Panc1 (cell line): ENCODE measurements around the gene VARS2. TPM values are rescaled to one million over a fixed set of nuclear protein-coding genes. Genes with fewer than 3 reads are reported as not detected.

Experiments used
- ATAC-seq: fragments of 200-7000 bp; cut with Tn5 transposase; 2 replicates; pipeline ENCODE4 v1.9.1; 2020; ENCODE audit warnings: mild to moderate bottlenecking, moderate library complexity
- BruUV-seq: library from RNA; stranded (reverse); fragments of 400-500 nt; replicated peaks from 2 replicates; lab custom pipeline; 2021; lab: Mats Ljungman, UMichigan
- CTCF ChIA-PET: fragments of 300-600 bp; sonication (Branson Sonifier 250); formaldehyde crosslinking; loops from one replicate; lab custom pipeline; 2022; ENCODE audit warnings: antibody characterized with exemption; lab: Charles Lee
- POLR2A ChIA-PET: fragments of 300-600 bp; sonication (Branson Sonifier 250); formaldehyde crosslinking; loops from one replicate; lab custom pipeline; 2022; ENCODE audit warnings: antibody characterized with exemption; lab: Charles Lee
- DNase-seq: peaks from one replicate; pipeline ENCODE4 v3.0.0-alpha.2; 2010; ENCODE audit warnings: low read depth, low spot score
- H3K27ac ChIP-seq: 2 replicates; pipeline ENCODE4 v1.5.1; 2011; ENCODE audit warnings: mild to moderate bottlenecking, low read length, inconsistent platforms
- H3K27me3 ChIP-seq: fragments of 200-500 bp; sonication (Bioruptor generic); 2 replicates; pipeline ENCODE4 v1.6.0; 2014; ENCODE audit warnings: low read length, inconsistent platforms; ENCODE audit not compliant: control insufficient read depth, insufficient read depth
- H3K36me3 ChIP-seq: fragments of 200-500 bp; sonication (Bioruptor generic); 2 replicates; pipeline ENCODE4 v1.5.1; 2014; ENCODE audit warnings: inconsistent platforms, mild to moderate bottlenecking, low read length, moderate library complexity; ENCODE audit not compliant: control insufficient read depth, insufficient read depth
- H3K4me1 ChIP-seq: 2 replicates; pipeline ENCODE4 v1.5.1; 2011; ENCODE audit warnings: inconsistent platforms, mild to moderate bottlenecking, low read length, moderate library complexity; ENCODE audit not compliant: control insufficient read depth, insufficient read depth
- H3K4me3 ChIP-seq, 2 experiments: 2 replicates each; pipeline ENCODE4 v1.5.1; 2011 to 2012; ENCODE audit warnings: low read depth in 2 of 2, low read length in 2 of 2, mild to moderate bottlenecking in 2 of 2, inconsistent platforms in 1 of 2, moderate library complexity in 1 of 2
- H3K9me3 ChIP-seq: fragments of 200-500 bp; sonication (Bioruptor generic); 2 replicates; pipeline ENCODE4 v1.5.1; 2014; ENCODE audit warnings: low read depth, mild to moderate bottlenecking, inconsistent platforms, low read length, moderate library complexity; ENCODE audit not compliant: control insufficient read depth, insufficient read depth
- POLR2AphosphoS5 ChIP-seq: IDR thresholded peaks from 2 replicates; pipeline ENCODE4 v1.6.1; 2012; ENCODE audit warnings: mild to moderate bottlenecking, low read depth, low read length, moderate library complexity
- SIN3A ChIP-seq: IDR thresholded peaks from 2 replicates; pipeline ENCODE4 v1.6.1; 2012; ENCODE audit warnings: low read depth, mild to moderate bottlenecking, low read length, moderate library complexity, borderline replicate concordance; ENCODE audit not compliant: insufficient read depth
- TCF7L2 ChIP-seq: IDR thresholded peaks from 2 replicates; pipeline ENCODE4 v1.6.1; 2011; ENCODE audit warnings: mild to moderate bottlenecking, low read depth, low read length, inconsistent platforms
- in situ Hi-C: cut with HindIII; loops from 2 replicates; pipeline ENCODE4 v1.10.0; 2016; ENCODE audit warnings: low sequenced_read_pairs, low pct_unique_long_range_greater_than_20kb
- intact Hi-C: fragments of 100-400 bp; cut with micrococcal nuclease; formaldehyde crosslinking; loops from one replicate; pipeline ENCODE4 v1.10.0; 2022; ENCODE audit not compliant: unreplicated experiment
- microRNA-seq: library from miRNA; unstranded; fragments of <30 nt; microRNA quantifications from one replicate; pipeline ENCODE4 v1.1.0, GENCODE V29; 2020; ENCODE audit not compliant: unreplicated experiment
- total RNA-seq: library from RNA; stranded (reverse); gene quantifications from one replicate; pipeline ENCODE4 v1.2.1, GENCODE V29; 2021; ENCODE audit not compliant: unreplicated experiment
- TF ChIP-seq, protein P1 (sequence below), 2 experiments: IDR thresholded peaks; 2 replicates each; pipeline ENCODE4 v1.6.1; 2011 to 2012; ENCODE audit warnings: low read depth in 2 of 2, control low read depth in 1 of 2, low read length in 1 of 2, mild to moderate bottlenecking in 1 of 2, moderate library complexity in 1 of 2; ENCODE audit not compliant: insufficient read depth in 1 of 2
- TF ChIP-seq, protein P2 (sequence below): fragments of 450-650 bp; IDR thresholded peaks from 2 replicates; pipeline ENCODE4 v1.5.1; 2017; ENCODE audit warnings: mild to moderate bottlenecking

The VARS2 gene
- total RNA-seq, 1 experiment from 2014 or later = 42.7 TPM

DNA sequence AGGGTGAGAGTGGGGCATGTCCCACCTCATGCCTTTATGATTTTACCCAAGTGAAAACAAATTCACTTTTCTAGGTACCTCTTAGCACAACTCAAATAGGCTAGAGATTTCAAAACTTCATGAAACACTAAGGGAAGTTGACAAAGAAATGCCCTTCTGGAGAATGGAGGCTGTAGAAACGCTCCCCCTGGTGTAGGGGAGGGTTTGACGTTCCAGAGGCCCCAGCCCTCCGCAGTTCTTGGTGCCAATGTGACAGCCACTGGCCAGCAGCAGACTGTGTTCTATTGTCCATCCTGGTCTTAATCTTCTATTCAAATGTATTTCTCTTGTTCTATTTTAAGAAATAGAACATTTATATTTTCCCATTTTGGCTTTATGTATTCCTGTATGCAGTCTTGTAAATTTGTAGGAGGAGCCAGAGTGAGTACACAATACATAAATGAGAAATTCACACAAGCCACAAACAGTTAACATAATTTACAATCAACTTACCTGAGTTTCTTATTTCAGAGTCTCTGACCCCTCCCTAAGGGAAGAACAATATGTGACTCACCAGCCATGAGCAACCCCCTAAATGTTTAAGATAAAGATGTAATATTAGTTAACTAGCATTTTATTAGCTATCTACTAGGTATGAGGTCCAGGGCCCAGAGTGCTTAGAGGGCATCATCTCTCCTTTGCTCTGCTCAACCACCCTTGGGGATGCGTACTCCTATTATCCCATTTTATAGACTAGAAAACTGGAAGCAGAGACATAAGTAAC lies 60.6 kb downstream of the VARS2 start:
- TF ChIP-seq, protein P1, sequence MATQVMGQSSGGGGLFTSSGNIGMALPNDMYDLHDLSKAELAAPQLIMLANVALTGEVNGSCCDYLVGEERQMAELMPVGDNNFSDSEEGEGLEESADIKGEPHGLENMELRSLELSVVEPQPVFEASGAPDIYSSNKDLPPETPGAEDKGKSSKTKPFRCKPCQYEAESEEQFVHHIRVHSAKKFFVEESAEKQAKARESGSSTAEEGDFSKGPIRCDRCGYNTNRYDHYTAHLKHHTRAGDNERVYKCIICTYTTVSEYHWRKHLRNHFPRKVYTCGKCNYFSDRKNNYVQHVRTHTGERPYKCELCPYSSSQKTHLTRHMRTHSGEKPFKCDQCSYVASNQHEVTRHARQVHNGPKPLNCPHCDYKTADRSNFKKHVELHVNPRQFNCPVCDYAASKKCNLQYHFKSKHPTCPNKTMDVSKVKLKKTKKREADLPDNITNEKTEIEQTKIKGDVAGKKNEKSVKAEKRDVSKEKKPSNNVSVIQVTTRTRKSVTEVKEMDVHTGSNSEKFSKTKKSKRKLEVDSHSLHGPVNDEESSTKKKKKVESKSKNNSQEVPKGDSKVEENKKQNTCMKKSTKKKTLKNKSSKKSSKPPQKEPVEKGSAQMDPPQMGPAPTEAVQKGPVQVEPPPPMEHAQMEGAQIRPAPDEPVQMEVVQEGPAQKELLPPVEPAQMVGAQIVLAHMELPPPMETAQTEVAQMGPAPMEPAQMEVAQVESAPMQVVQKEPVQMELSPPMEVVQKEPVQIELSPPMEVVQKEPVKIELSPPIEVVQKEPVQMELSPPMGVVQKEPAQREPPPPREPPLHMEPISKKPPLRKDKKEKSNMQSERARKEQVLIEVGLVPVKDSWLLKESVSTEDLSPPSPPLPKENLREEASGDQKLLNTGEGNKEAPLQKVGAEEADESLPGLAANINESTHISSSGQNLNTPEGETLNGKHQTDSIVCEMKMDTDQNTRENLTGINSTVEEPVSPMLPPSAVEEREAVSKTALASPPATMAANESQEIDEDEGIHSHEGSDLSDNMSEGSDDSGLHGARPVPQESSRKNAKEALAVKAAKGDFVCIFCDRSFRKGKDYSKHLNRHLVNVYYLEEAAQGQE (IDR thresholded peaks at IDR 0.05; ENCODE audit: insufficient read depth in 1 of 2, low read depth in 2 of 2, low read length in 1 of 2) = no peak
- TF ChIP-seq TCF7L2 (no peak), POLR2AphosphoS5 (no peak), SIN3A (no peak)
- TF ChIP-seq, protein P2, sequence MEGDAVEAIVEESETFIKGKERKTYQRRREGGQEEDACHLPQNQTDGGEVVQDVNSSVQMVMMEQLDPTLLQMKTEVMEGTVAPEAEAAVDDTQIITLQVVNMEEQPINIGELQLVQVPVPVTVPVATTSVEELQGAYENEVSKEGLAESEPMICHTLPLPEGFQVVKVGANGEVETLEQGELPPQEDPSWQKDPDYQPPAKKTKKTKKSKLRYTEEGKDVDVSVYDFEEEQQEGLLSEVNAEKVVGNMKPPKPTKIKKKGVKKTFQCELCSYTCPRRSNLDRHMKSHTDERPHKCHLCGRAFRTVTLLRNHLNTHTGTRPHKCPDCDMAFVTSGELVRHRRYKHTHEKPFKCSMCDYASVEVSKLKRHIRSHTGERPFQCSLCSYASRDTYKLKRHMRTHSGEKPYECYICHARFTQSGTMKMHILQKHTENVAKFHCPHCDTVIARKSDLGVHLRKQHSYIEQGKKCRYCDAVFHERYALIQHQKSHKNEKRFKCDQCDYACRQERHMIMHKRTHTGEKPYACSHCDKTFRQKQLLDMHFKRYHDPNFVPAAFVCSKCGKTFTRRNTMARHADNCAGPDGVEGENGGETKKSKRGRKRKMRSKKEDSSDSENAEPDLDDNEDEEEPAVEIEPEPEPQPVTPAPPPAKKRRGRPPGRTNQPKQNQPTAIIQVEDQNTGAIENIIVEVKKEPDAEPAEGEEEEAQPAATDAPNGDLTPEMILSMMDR = no peak
- in situ Hi-C loops (no loop called here), intact Hi-C loops (no loop called here)
- Histone ChIP-seq H3K27ac (no peak overlapping the region), H3K36me3 (no peaks in the 10 kb centered on the region), H3K4me3 (no peak overlapping the region), H3K27me3 (peaks cover 2% of the 10 kb centered on the region; the same call in 1 of the 2 replicates), H3K9me3 (no peaks in the 10 kb centered on the region), H3K4me1 (no peaks in the 10 kb centered on the region)
- DNase-seq (no peak), ATAC-seq (no peak)
- ChIA-PET POLR2A (no interaction called here), CTCF (interaction anchor here (0.5 kb wide), 1 partner anchor 68 kb away, joined by 7 read pairs; no protein-coding TSS in a partner anchor)
- no TSS peak for BruUV-seq

Small RNA genes lying within 50 kb of the gene (microRNA-seq; reads per million reads assigned to microRNA genes)
- 0.95 reads per million for gene MIR4640

Other genes starting within 250 kb of the VARS2 start
- gene DHX16, start 241.2 kb upstream of the VARS2 start, total RNA-seq = 44.5 TPM
- gene PPP1R18, start 227.6 kb upstream of the VARS2 start, total RNA-seq = 55.3 TPM
- 21.9 TPM for gene NRM, start 223.3 kb upstream of the VARS2 start, total RNA-seq
- 68.6 TPM for gene MDC1, start 197.0 kb upstream of the VARS2 start, total RNA-seq
- 853 TPM for gene TUBB, start 193.9 kb upstream of the VARS2 start, total RNA-seq
- 176 TPM for gene FLOT1, start 171.6 kb upstream of the VARS2 start, total RNA-seq
- gene IER3, start 169.7 kb upstream of the VARS2 start, total RNA-seq = 106 TPM
- gene DDR1, start 29.7 kb upstream of the VARS2 start, total RNA-seq = 95.2 TPM
- 27.5 TPM for gene GTF2H4, start 6.0 kb upstream of the VARS2 start, total RNA-seq
- not detected for gene SFTA2, start 17.9 kb downstream of the VARS2 start, total RNA-seq
- gene MUCL3, start 26.7 kb downstream of the VARS2 start, total RNA-seq = not detected
- not detected for gene MUC21, start 69.5 kb downstream of the VARS2 start, total RNA-seq
- gene MUC22, start 96.2 kb downstream of the VARS2 start, total RNA-seq = not detected
- not detected for gene C6orf15, start 198.3 kb downstream of the VARS2 start, total RNA-seq
- gene PSORS1C1, start 200.6 kb downstream of the VARS2 start, total RNA-seq = 2.9 TPM
- not detected for gene CDSN, start 206.2 kb downstream of the VARS2 start, total RNA-seq
- not detected for gene PSORS1C2, start 224.8 kb downstream of the VARS2 start, total RNA-seq
- gene CCHCR1, start 243.6 kb downstream of the VARS2 start, total RNA-seq = 37.1 TPM
- gene TCF19, start 244.4 kb downstream of the VARS2 start, total RNA-seq = 21.4 TPM